ENCODE data around the gene FASN.

DNA sequence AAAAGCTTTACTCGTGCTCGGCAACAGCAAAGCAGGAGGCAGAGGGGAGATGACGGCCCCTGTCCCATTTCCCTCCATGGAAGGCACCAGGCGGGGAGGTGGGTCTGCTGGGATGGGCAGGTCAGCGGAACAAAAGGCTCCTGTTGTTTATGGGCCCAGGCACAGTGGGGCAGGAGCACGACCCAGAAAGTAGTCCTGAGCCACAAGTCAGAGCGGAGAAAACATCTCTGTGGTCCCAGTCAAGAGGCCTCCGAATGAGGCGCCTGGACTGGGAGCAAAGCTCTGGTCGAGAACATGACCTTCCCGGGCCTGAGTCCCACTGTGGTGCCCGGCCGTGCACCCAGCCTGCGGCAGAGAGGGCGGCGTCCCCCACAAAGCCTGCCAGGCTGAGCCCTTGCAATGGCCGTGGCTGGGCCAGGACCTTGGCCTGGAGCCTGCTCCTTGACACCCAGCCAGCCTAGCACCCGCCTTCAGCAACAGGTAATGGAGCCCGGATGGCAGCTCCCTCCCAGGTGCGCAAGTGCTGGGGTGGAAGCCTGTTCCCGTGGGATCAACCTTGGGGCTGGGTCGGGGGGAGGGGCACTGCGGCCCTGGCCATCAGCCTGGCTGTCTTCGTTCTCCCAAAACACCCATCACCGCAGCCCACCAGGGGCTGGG, 50.0 kb downstream of the FASN start:
- TF ChIP-seq, protein P1, sequence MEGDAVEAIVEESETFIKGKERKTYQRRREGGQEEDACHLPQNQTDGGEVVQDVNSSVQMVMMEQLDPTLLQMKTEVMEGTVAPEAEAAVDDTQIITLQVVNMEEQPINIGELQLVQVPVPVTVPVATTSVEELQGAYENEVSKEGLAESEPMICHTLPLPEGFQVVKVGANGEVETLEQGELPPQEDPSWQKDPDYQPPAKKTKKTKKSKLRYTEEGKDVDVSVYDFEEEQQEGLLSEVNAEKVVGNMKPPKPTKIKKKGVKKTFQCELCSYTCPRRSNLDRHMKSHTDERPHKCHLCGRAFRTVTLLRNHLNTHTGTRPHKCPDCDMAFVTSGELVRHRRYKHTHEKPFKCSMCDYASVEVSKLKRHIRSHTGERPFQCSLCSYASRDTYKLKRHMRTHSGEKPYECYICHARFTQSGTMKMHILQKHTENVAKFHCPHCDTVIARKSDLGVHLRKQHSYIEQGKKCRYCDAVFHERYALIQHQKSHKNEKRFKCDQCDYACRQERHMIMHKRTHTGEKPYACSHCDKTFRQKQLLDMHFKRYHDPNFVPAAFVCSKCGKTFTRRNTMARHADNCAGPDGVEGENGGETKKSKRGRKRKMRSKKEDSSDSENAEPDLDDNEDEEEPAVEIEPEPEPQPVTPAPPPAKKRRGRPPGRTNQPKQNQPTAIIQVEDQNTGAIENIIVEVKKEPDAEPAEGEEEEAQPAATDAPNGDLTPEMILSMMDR (IDR thresholded peaks at IDR 0.05): no peak
- no peak for TF ChIP-seq POLR2A (IDR thresholded peaks at IDR 0.05)
